SK-N-SH treated with all-trans-retinoic acid at 6 μM for 48 hours (cell line): ENCODE data around the gene KIZ.

Experiments
- BACH2 ChIP-seq: fragments of 250-450 bp; sonication (Bioruptor Pico); IDR thresholded peaks from 2 replicates; pipeline ENCODE4 v1.9.0; 2021; ENCODE audit warnings: mild to moderate bottlenecking, borderline replicate concordance
- CSRNP3 ChIP-seq: fragments of 250-450 bp; sonication (Bioruptor Pico); IDR thresholded peaks from 2 replicates; pipeline ENCODE4 v1.5.1; 2021; ENCODE audit warnings: mild to moderate bottlenecking, moderate library complexity
- ESRRG ChIP-seq: fragments of 250-450 bp; sonication (Bioruptor Pico); IDR thresholded peaks from 2 replicates; pipeline ENCODE4 v1.6.1; 2021; ENCODE audit warnings: mild to moderate bottlenecking
- OSR1 ChIP-seq: fragments of 250-450 bp; sonication (Bioruptor Pico); IDR thresholded peaks from 2 replicates; pipeline ENCODE4 v1.8.0; 2022; ENCODE audit warnings: moderate library complexity, mild to moderate bottlenecking, inconsistent platforms
- RARB ChIP-seq: fragments of 250-450 bp; sonication (Bioruptor Pico); IDR thresholded peaks from 2 replicates; pipeline ENCODE4 v1.8.0; 2021; ENCODE audit warnings: mild to moderate bottlenecking, moderate library complexity
- SNAI2 ChIP-seq: fragments of 250-450 bp; sonication (Bioruptor Pico); IDR thresholded peaks from 2 replicates; pipeline ENCODE4 v1.5.0; 2020; ENCODE audit warnings: mild to moderate bottlenecking, moderate library complexity
- TCF4 ChIP-seq: fragments of 250-450 bp; sonication (Bioruptor Pico); IDR thresholded peaks from 2 replicates; pipeline ENCODE4 v1.8.0; 2021; ENCODE audit warnings: mild to moderate bottlenecking, moderate library complexity, borderline replicate concordance
- TOX ChIP-seq: fragments of 250-450 bp; sonication (Bioruptor Pico); IDR thresholded peaks from 2 replicates; pipeline ENCODE4 v1.8.0; 2021; ENCODE audit warnings: mild to moderate bottlenecking, moderate library complexity, borderline replicate concordance
- ZFP3 ChIP-seq: fragments of 250-450 bp; sonication (Bioruptor Pico); IDR thresholded peaks from 2 replicates; pipeline ENCODE4 v1.5.0; 2020; ENCODE audit warnings: mild to moderate bottlenecking, moderate library complexity
- ZFP30 ChIP-seq: fragments of 450-650 bp; formaldehyde crosslinking; IDR thresholded peaks from 2 replicates; pipeline ENCODE4 v1.5.0; 2022; ENCODE audit warnings: mild to moderate bottlenecking, moderate library complexity
- TF ChIP-seq, protein P1 (sequence below): fragments of 250-450 bp; sonication (Bioruptor Pico); IDR thresholded peaks from 2 replicates; pipeline ENCODE4 v1.8.0; 2020; ENCODE audit warnings: mild to moderate bottlenecking, moderate library complexity, borderline replicate concordance
- TF ChIP-seq, protein P2 (sequence below): fragments of 250-450 bp; sonication (Bioruptor Pico); IDR thresholded peaks from 2 replicates; pipeline ENCODE4 v1.5.1; 2020; ENCODE audit warnings: low read depth, mild to moderate bottlenecking, moderate library complexity

- no peak for TF ChIP-seq TCF4 (CRISPR knock-in tag)
- TF ChIP-seq ZFP3 (CRISPR knock-in tag) = no peak
- TF ChIP-seq, protein P1, sequence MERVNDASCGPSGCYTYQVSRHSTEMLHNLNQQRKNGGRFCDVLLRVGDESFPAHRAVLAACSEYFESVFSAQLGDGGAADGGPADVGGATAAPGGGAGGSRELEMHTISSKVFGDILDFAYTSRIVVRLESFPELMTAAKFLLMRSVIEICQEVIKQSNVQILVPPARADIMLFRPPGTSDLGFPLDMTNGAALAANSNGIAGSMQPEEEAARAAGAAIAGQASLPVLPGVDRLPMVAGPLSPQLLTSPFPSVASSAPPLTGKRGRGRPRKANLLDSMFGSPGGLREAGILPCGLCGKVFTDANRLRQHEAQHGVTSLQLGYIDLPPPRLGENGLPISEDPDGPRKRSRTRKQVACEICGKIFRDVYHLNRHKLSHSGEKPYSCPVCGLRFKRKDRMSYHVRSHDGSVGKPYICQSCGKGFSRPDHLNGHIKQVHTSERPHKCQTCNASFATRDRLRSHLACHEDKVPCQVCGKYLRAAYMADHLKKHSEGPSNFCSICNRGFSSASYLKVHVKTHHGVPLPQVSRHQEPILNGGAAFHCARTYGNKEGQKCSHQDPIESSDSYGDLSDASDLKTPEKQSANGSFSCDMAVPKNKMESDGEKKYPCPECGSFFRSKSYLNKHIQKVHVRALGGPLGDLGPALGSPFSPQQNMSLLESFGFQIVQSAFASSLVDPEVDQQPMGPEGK (CRISPR knock-in tag) = no peak
- TF ChIP-seq, protein P2, sequence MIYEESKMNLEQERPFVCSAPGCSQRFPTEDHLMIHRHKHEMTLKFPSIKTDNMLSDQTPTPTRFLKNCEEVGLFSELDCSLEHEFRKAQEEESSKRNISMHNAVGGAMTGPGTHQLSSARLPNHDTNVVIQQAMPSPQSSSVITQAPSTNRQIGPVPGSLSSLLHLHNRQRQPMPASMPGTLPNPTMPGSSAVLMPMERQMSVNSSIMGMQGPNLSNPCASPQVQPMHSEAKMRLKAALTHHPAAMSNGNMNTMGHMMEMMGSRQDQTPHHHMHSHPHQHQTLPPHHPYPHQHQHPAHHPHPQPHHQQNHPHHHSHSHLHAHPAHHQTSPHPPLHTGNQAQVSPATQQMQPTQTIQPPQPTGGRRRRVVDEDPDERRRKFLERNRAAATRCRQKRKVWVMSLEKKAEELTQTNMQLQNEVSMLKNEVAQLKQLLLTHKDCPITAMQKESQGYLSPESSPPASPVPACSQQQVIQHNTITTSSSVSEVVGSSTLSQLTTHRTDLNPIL (CRISPR knock-in tag) = no peak
- TF ChIP-seq CSRNP3 (CRISPR knock-in tag) = no peak
- no peak for TF ChIP-seq OSR1 (CRISPR knock-in tag)
- no peak for TF ChIP-seq ESRRG (CRISPR knock-in tag)
- TF ChIP-seq RARB = no peak
- no peak for TF ChIP-seq BACH2
- TF ChIP-seq TOX = no peak
- TF ChIP-seq SNAI2 (CRISPR knock-in tag) = no peak
- no peak for TF ChIP-seq ZFP30 (CRISPR knock-in tag)
These were observed 103.3 kb downstream of the KIZ start for GRCh38 chr20:21229163-21229562.
